ENCODE measurements around the gene SCAI.

GRCh38 chr9:125085703-125086477 lies 57.4 kb downstream of the SCAI start:
- TF ChIP-seq, protein P1, sequence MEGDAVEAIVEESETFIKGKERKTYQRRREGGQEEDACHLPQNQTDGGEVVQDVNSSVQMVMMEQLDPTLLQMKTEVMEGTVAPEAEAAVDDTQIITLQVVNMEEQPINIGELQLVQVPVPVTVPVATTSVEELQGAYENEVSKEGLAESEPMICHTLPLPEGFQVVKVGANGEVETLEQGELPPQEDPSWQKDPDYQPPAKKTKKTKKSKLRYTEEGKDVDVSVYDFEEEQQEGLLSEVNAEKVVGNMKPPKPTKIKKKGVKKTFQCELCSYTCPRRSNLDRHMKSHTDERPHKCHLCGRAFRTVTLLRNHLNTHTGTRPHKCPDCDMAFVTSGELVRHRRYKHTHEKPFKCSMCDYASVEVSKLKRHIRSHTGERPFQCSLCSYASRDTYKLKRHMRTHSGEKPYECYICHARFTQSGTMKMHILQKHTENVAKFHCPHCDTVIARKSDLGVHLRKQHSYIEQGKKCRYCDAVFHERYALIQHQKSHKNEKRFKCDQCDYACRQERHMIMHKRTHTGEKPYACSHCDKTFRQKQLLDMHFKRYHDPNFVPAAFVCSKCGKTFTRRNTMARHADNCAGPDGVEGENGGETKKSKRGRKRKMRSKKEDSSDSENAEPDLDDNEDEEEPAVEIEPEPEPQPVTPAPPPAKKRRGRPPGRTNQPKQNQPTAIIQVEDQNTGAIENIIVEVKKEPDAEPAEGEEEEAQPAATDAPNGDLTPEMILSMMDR (IDR thresholded peaks at IDR 0.05; ENCODE audit: low read depth, low read length, poor library complexity, severe bottlenecking) = no peak
- TF ChIP-seq EZH2phosphoT487 (IDR thresholded peaks at IDR 0.05; ENCODE audit: borderline replicate concordance, low read length) = no peak
